ENCODE measurements around the gene ZSWIM5.

- TF ChIP-seq CTCF (optimal IDR thresholded peaks at IDR 0.05 in 1 of 3, IDR thresholded peaks at IDR 0.05 in 1 of 3, conservative IDR thresholded peaks at IDR 0.05 in 1 of 3; ENCODE audit: extremely low read depth in 1 of 3, insufficient read depth in 2 of 3, low read length in 3 of 3) (no peak), EZH2 (IDR thresholded peaks at IDR 0.05; ENCODE audit: low read length) (no peak)
Measured at GRCh38 chr1:45047032-45047431, 159.4 kb downstream of the ZSWIM5 start.

Data from keratinocyte (primary cell).